HG02678 (cell line): Measurements from ENCODE around the gene MAPT.

Experiments used
- ATAC-seq: cut with Tn5 transposase; IDR thresholded peaks from one replicate; pipeline ENCODE4 v1.9.1; 2021; ENCODE audit warnings: mild to moderate bottlenecking, moderate library complexity; ENCODE audit not compliant: unreplicated experiment

Gene MAPT

GRCh38 chr17:45894022-45894784 lies at the start of gene MAPT:
MAPT (plus strand) TSS chr17:45894554; CDS start chr17:45962338, 67,784 bp downstream.
- peak; percentile 79 for ATAC-seq

- no peak for ATAC-seq
These were observed 49.5 kb upstream of the MAPT start, which contains the start of gene SPPL2C for GRCh38 chr17:45844695-45845375. SPPL2C (plus strand) TSS chr17:45844881; CDS start chr17:45844907, 26 bp downstream.

DNA sequence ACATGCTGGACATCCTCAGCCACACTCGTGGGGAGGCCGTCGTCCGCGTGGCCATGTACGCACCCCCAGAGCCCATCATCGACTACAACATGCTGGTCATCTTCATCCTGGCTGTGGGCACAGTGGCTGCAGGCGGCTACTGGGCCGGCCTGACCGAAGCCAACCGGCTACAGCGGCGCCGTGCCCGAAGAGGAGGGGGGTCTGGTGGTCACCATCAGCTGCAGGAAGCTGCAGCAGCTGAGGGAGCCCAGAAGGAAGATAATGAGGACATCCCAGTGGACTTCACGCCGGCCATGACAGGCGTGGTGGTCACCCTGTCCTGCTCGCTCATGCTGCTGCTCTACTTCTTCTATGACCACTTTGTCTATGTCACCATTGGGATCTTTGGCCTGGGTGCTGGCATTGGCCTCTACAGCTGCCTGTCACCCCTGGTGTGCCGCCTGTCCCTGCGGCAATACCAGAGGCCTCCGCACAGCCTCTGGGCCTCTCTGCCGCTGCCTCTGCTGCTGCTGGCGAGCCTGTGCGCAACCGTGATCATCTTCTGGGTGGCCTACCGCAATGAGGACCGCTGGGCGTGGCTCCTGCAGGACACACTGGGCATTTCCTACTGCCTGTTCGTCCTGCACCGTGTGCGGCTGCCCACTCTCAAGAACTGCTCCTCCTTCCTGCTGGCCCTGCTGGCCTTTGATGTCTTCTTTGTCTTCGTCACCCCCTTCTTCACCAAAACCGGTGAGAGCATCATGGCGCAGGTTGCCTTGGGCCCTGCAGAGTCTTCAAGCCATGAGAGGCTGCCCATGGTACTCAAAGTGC lies 48.8 kb upstream of the MAPT start:
- no peak for ATAC-seq

- ATAC-seq: no peak
These were observed 48.1 kb upstream of the MAPT start for GRCh38 chr17:45846223-45846622.

GRCh38 chr17:45846646-45847045 lies 47.7 kb upstream of the MAPT start:
- no peak for ATAC-seq

- ATAC-seq: no peak
These were observed 47.3 kb upstream of the MAPT start for GRCh38 chr17:45847101-45847500.

DNA sequence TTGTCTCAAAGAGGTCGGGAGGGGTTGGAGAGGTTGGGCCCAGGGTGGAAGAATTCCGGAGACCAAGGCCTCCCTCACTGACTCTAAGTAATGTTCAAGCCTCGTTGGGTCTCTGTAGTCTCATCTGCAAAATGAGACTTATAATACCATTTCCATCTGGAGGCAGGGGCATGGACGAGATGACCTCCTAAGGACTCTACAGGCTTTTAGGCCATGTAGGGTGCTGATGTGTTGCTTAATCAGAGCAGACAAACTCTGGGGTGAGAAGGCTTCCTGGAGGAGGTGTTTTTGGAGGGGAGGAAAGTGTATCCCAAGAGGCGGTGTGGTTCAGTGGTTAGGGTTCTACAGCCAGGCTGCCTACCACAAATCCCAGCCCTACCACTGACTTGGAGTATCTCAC lies 46.6 kb upstream of the MAPT start:
- no peak for ATAC-seq

- no peak for ATAC-seq
These were observed 45.9 kb upstream of the MAPT start for GRCh38 chr17:45848405-45848804.

GRCh38 chr17:45848868-45849535 lies 45.4 kb upstream of the MAPT start:
- ATAC-seq: no peak

GRCh38 chr17:45849536-45849990 lies 44.8 kb upstream of the MAPT start:
- ATAC-seq: no peak

DNA sequence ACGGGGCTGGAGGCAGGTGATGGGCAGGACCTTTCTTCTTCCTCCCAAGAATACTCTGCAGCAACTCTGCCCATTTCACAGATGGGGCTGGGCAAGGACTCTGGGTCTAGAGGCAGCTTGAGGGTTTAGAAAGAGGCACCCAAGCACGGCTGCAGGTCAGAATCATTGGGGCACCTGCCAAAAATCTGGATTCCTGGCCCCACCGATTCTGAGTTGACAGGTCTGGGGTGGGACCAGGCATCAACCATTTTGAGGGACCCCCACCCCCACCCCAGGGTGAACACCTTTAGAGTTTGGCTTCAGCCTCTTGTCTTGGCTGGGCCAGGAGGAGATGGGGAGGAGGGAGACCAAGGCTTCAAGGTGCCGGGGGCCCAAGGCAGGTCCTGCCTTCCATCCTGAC lies 44.3 kb upstream of the MAPT start:
- ATAC-seq: no peak

GRCh38 chr17:45850468-45850867 lies 43.9 kb upstream of the MAPT start:
- ATAC-seq: no peak

DNA sequence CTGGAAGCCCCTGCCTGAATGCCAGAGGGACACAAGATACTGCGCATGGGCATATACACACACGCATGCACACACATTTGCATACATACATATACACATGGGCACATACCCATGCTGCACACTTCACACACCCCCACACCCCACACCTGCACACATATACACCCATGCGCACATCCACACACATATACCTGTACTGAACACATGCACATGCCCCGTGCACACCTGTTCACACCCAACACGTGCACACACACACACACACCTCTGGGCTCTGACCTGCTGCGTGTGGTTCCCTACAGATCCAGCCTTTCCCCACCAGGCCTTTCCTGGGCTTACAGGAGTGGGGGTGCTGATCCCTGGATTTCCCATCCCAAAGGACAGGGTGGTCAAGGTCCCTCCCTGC lies 43.3 kb upstream of the MAPT start:
- ATAC-seq: no peak

DNA sequence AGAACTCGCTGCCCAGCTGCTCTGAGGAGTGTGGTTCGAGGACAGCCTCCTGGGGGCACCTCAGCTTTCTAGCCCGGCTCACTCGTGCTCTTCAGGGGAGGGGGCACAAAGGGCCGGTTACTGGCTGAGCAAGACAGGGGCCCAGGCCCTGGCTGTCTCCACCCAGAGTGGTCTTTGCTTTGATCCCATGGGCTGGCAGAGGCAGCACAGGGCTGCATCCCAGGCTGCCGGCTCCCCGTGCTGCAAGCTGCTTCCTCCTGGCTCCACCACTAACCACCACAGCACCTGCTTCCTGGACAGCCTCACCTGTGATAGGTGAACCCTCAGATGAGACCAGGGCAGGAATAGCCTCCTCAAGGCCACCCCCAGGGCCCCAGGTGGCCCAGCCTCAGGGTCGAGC lies 42.9 kb upstream of the MAPT start:
- ATAC-seq: no peak

DNA sequence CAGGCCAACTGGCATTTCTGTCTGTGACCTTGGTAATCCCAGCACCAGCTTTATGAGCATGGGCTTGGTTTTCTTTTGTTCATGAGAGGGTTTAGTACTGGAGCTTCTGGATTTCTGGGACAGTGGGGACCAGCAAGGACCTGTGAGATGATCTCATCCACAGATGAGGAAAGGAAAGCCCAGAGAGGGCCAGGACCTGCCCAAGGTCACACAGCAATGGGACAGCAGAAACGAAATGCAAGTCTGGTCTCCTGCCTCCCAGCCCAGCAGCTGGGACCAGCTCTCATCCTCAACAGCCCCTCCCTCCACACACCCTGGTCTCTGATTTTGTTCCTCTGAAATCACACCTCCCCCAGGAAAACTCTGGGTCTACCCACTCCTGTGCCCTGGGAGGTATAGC lies 42.5 kb upstream of the MAPT start:
- ATAC-seq: no peak

DNA sequence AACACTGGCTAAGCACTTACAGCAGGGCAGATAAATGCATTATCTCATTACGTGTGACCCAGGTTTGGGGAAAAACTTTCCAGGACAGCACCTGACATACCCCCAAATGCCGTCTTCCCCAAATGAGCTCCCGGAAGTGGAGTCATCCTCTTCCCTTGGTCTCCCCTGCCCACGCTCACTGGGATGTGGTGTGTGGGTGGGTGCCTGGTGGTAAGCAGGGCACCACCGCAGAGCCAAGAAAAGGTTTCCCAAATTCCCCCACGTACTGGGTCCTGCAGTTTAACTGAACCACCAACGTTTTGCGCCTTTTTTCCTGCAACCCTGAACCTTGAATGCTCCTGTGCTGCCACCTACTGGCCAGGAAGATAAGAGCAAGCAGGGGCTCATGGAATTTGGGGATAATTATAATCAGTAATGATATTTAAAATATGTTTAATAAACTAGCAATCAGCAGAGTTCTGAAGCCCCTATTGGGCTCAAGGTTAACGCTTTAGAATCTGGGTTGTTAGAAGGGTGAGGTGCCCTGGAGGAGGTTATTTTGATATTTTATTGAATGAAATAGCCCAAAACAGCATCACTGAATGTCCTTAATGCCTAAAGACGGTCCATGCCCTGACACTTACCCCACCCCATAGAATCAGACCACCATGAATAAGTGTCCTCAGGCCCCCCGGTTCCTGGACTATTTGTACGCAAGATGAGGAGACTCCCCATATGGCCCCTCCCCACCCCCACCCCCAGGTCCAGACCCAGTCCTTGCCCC lies 41.6 kb upstream of the MAPT start:
- no peak for ATAC-seq

GRCh38 chr17:45854209-45854608 lies 40.1 kb upstream of the MAPT start:
- ATAC-seq: no peak

GRCh38 chr17:45855691-45856336 lies 38.5 kb upstream of the MAPT start:
- ATAC-seq: no peak

- no peak for ATAC-seq
These were observed 36.2 kb upstream of the MAPT start for GRCh38 chr17:45857977-45858708.
